ENCODE results near the gene WDR4. TPM values are rescaled to one million over a fixed set of nuclear protein-coding genes. Genes with fewer than 3 reads are reported as not detected.

WDR4 gene
- total RNA-seq, 1 experiment from 2014 or later, result 17.6 TPM

GRCh38 chr21:42861311-42861847 lies 18.0 kb downstream of the WDR4 start:
- H3K79me2 ChIP-seq (ENCODE audit: low read depth), result 0 out of 2 replicates have a peak, but pooled peaks cover 6% of the 10 kb centered on the region
- CTCF ChIA-PET, result no interaction called here
- intact Hi-C loops (cut with micrococcal nuclease; ENCODE audit: unreplicated experiment), result no loop called here

GRCh38 chr21:42860345-42860744 lies 19.0 kb downstream of the WDR4 start:
- Histone ChIP-seq H3F3A (ENCODE audit: insufficient read depth, low read depth) (no peaks in the 10 kb centered on the region), H3K4me1 (replicated peaks; ENCODE audit: insufficient read depth) (no peaks in the 10 kb centered on the region), H3K27me3 (ENCODE audit: insufficient read depth, low read depth) (no peaks in the 10 kb centered on the region), H3K9me2 (ENCODE audit: insufficient read depth) (no peaks in the 10 kb centered on the region), H2AFZ (no peak overlapping the region), H3K27ac (no peak overlapping the region), H4K20me1 (ENCODE audit: insufficient read depth) (peaks cover 18% of the 10 kb centered on the region), H3K4me3 (no peak overlapping the region), H3K9me3 (ENCODE audit: insufficient read depth, low read depth) (no peaks in the 10 kb centered on the region), H3K36me3 (ENCODE audit: low read depth) (no peaks in the 10 kb centered on the region), H3K79me2 (ENCODE audit: low read depth) (no peaks in the 10 kb centered on the region), H3K4me2 (no peak overlapping the region)
- BruUV-seq (replicated peaks), result no TSS peak
- ChIA-PET CTCF (no interaction called here), POLR2A (ENCODE audit: unreplicated experiment) (no interaction called here)
- DNase-seq, result no peak
- intact Hi-C loops (cut with micrococcal nuclease; ENCODE audit: unreplicated experiment), result no loop called here
- TF ChIP-seq EZH2 (IDR thresholded peaks at IDR 0.05; ENCODE audit: low read depth), result no peak
- TF ChIP-seq, protein P1, sequence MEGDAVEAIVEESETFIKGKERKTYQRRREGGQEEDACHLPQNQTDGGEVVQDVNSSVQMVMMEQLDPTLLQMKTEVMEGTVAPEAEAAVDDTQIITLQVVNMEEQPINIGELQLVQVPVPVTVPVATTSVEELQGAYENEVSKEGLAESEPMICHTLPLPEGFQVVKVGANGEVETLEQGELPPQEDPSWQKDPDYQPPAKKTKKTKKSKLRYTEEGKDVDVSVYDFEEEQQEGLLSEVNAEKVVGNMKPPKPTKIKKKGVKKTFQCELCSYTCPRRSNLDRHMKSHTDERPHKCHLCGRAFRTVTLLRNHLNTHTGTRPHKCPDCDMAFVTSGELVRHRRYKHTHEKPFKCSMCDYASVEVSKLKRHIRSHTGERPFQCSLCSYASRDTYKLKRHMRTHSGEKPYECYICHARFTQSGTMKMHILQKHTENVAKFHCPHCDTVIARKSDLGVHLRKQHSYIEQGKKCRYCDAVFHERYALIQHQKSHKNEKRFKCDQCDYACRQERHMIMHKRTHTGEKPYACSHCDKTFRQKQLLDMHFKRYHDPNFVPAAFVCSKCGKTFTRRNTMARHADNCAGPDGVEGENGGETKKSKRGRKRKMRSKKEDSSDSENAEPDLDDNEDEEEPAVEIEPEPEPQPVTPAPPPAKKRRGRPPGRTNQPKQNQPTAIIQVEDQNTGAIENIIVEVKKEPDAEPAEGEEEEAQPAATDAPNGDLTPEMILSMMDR (conservative IDR thresholded peaks at IDR 0.05), result no peak

More at GRCh38 chr21:42861311-42861847, 18.0 kb downstream of the WDR4 start:
- Histone ChIP-seq H3K9me3 (ENCODE audit: insufficient read depth, low read depth) (no peaks in the 10 kb centered on the region), H3K27ac (no peak overlapping the region), H3K36me3 (ENCODE audit: low read depth) (no peaks in the 10 kb centered on the region), H3K27me3 (ENCODE audit: insufficient read depth, low read depth) (no peaks in the 10 kb centered on the region), H2AFZ (no peak overlapping the region), H3K4me2 (no peak overlapping the region), H3F3A (ENCODE audit: insufficient read depth, low read depth) (no peaks in the 10 kb centered on the region), H3K9me2 (ENCODE audit: insufficient read depth) (no peaks in the 10 kb centered on the region), H3K4me1 (replicated peaks; ENCODE audit: insufficient read depth) (no peaks in the 10 kb centered on the region), H3K4me3 (no peak overlapping the region), H4K20me1 (ENCODE audit: insufficient read depth) (peaks cover 18% of the 10 kb centered on the region)
- no TSS peak for BruUV-seq (replicated peaks)
- no peak for TF ChIP-seq EZH2 (IDR thresholded peaks at IDR 0.05; ENCODE audit: low read depth)
- TF ChIP-seq, protein P1 (conservative IDR thresholded peaks at IDR 0.05), result no peak
- POLR2A ChIA-PET (ENCODE audit: unreplicated experiment), result no interaction called here
- no peak for DNase-seq

- no TSS peak for BruUV-seq (replicated peaks)
- intact Hi-C loops (cut with micrococcal nuclease; ENCODE audit: unreplicated experiment), result no loop called here
- Histone ChIP-seq H3K27ac (no peak overlapping the region), H3K4me3 (no peak overlapping the region), H3K36me3 (ENCODE audit: low read depth) (no peaks in the 10 kb centered on the region), H4K20me1 (ENCODE audit: insufficient read depth) (peaks cover 13% of the 10 kb centered on the region), H3K4me2 (no peak overlapping the region), H3K4me1 (replicated peaks; ENCODE audit: insufficient read depth) (no peaks in the 10 kb centered on the region), H3F3A (ENCODE audit: insufficient read depth, low read depth) (no peaks in the 10 kb centered on the region), H3K9me2 (ENCODE audit: insufficient read depth) (no peaks in the 10 kb centered on the region), H3K79me2 (ENCODE audit: low read depth) (no peaks in the 10 kb centered on the region), H3K27me3 (ENCODE audit: insufficient read depth, low read depth) (no peaks in the 10 kb centered on the region), H3K9me3 (ENCODE audit: insufficient read depth, low read depth) (no peaks in the 10 kb centered on the region), H2AFZ (no peak overlapping the region)
- DNase-seq, result no peak
- POLR2A ChIA-PET (ENCODE audit: unreplicated experiment), result no interaction called here
- TF ChIP-seq, protein P1 (conservative IDR thresholded peaks at IDR 0.05), result no peak
- no peak for TF ChIP-seq EZH2 (IDR thresholded peaks at IDR 0.05; ENCODE audit: low read depth)
- CTCF ChIA-PET, result no interaction called here
Observed at GRCh38 chr21:42859891-42860230, 19.5 kb downstream of the WDR4 start.
